Measurements from ENCODE around the gene SLC4A1. TPM values are rescaled to one million over a fixed set of nuclear protein-coding genes. Genes with fewer than 3 reads are reported as not detected.

SLC4A1 gene
- total RNA-seq, 4 donors from 2014 or later = under 0.01 to 0.16 TPM; not detected in 2

GRCh38 chr17:44272954-44273353 lies 5.0 kb upstream of the SLC4A1 start:
- TF ChIP-seq CTCF (IDR thresholded peaks at IDR 0.05; ENCODE audit: low read depth) = no peak

- no peak for TF ChIP-seq CTCF (IDR thresholded peaks at IDR 0.05; ENCODE audit: low read depth)
These were observed 4.5 kb upstream of the SLC4A1 start for GRCh38 chr17:44272321-44272951.

- TF ChIP-seq CTCF (IDR thresholded peaks at IDR 0.05; ENCODE audit: low read depth) = no peak
These were observed 1.8 kb upstream of the SLC4A1 start for GRCh38 chr17:44269535-44270240.

GRCh38 chr17:44268709-44269534 lies 987 bp upstream of the SLC4A1 start:
- TF ChIP-seq CTCF (IDR thresholded peaks at IDR 0.05; ENCODE audit: low read depth) = no peak

GRCh38 chr17:44267165-44267455 lies 825 bp downstream of the SLC4A1 start:
- TF ChIP-seq CTCF (IDR thresholded peaks at IDR 0.05; ENCODE audit: low read depth) = no peak

GRCh38 chr17:44266402-44267164 lies 1.4 kb downstream of the SLC4A1 start:
- no peak for TF ChIP-seq CTCF (IDR thresholded peaks at IDR 0.05; ENCODE audit: low read depth)

All from subcutaneous adipose tissue (tissue), 4 donors.